ENCODE data around the gene ZNF236. TPM values are rescaled to one million over a fixed set of nuclear protein-coding genes. Genes with fewer than 3 reads are reported as not detected.

The ZNF236 gene
- total RNA-seq, 1 donor from 2014 or later = 19.4 TPM

GRCh38 chr18:76982038-76982437 is 159.7 kb downstream of the ZNF236 start:
- no peak overlapping the region for H3K4me3 Mint-ChIP-seq (ENCODE audit: unreplicated experiment)
- H3K9me3 Mint-ChIP-seq (ENCODE audit: unreplicated experiment) = no peaks in the 10 kb centered on the region
- H3K36me3 Mint-ChIP-seq (ENCODE audit: low read depth, unreplicated experiment) = peaks cover 10% of the 10 kb centered on the region
- DNase-seq (ENCODE audit: low spot score) = no peak
- no peak overlapping the region for H3K27ac Mint-ChIP-seq (ENCODE audit: unreplicated experiment)
- H3K4me1 Mint-ChIP-seq (ENCODE audit: unreplicated experiment) = peaks cover 25% of the 10 kb centered on the region
- no peak for TF ChIP-seq CTCF (IDR thresholded peaks at IDR 0.05; ENCODE audit: unreplicated experiment)
- H3K27me3 Mint-ChIP-seq (ENCODE audit: unreplicated experiment) = peaks cover 3% of the 10 kb centered on the region

GRCh38 chr18:76982841-76983583 is 160.7 kb downstream of the ZNF236 start:
- Mint-ChIP-seq H3K36me3 (ENCODE audit: low read depth, unreplicated experiment) (peaks cover 10% of the 10 kb centered on the region), H3K4me1 (ENCODE audit: unreplicated experiment) (peaks cover 32% of the 10 kb centered on the region), H3K4me3 (ENCODE audit: unreplicated experiment) (no peak overlapping the region), H3K27ac (ENCODE audit: unreplicated experiment) (no peak overlapping the region), H3K27me3 (ENCODE audit: unreplicated experiment) (peaks cover 3% of the 10 kb centered on the region), H3K9me3 (ENCODE audit: unreplicated experiment) (no peaks in the 10 kb centered on the region)
- TF ChIP-seq CTCF (IDR thresholded peaks at IDR 0.05; ENCODE audit: unreplicated experiment) = peak; percentile 88
- DNase-seq (ENCODE audit: low spot score) = peak; percentile 91

- Mint-ChIP-seq H3K27me3 (ENCODE audit: unreplicated experiment) (peaks cover 6% of the 10 kb centered on the region), H3K36me3 (ENCODE audit: low read depth, unreplicated experiment) (peaks cover 10% of the 10 kb centered on the region), H3K4me3 (ENCODE audit: unreplicated experiment) (no peak overlapping the region), H3K4me1 (ENCODE audit: unreplicated experiment) (peaks cover 37% of the 10 kb centered on the region), H3K27ac (ENCODE audit: unreplicated experiment) (no peak overlapping the region), H3K9me3 (ENCODE audit: unreplicated experiment) (no peaks in the 10 kb centered on the region)
- TF ChIP-seq CTCF (IDR thresholded peaks at IDR 0.05; ENCODE audit: unreplicated experiment) = peak; percentile 11
- DNase-seq (ENCODE audit: low spot score) = no peak
Observed at GRCh38 chr18:76983613-76984051, 161.3 kb downstream of the ZNF236 start.

GRCh38 chr18:76984193-76985155 is 162.1 kb downstream of the ZNF236 start:
- peaks cover 5% of the 10 kb centered on the region for H3K27me3 Mint-ChIP-seq (ENCODE audit: unreplicated experiment)
- peaks cover 3% of the 10 kb centered on the region for H3K36me3 Mint-ChIP-seq (ENCODE audit: low read depth, unreplicated experiment)
- H3K9me3 Mint-ChIP-seq (ENCODE audit: unreplicated experiment) = no peaks in the 10 kb centered on the region
- DNase-seq (ENCODE audit: low spot score) = no peak
- no peak overlapping the region for H3K27ac Mint-ChIP-seq (ENCODE audit: unreplicated experiment)
- H3K4me3 Mint-ChIP-seq (ENCODE audit: unreplicated experiment) = no peak overlapping the region
- peaks cover 32% of the 10 kb centered on the region for H3K4me1 Mint-ChIP-seq (ENCODE audit: unreplicated experiment)
- TF ChIP-seq CTCF (IDR thresholded peaks at IDR 0.05; ENCODE audit: unreplicated experiment) = no peak

All from endothelial cell (in vitro differentiated cells).